OCI-LY7 (cell line): ENCODE results near the gene GMDS. TPM values are rescaled to one million over a fixed set of nuclear protein-coding genes. Genes with fewer than 3 reads are reported as not detected.

Source experiments
- BruUV-seq: library from RNA; stranded (reverse); fragments of 400-500 nt; replicated peaks from 2 replicates; lab custom pipeline; 2021; lab: Mats Ljungman, UMichigan
- CTCF ChIA-PET: fragments of 300-600 bp; sonication (Branson Sonifier 250); formaldehyde crosslinking; loops from one replicate; lab custom pipeline; 2022; ENCODE audit warnings: antibody characterized with exemption; ENCODE audit not compliant: unreplicated experiment; lab: Charles Lee
- POLR2A ChIA-PET: fragments of 300-600 bp; sonication (Branson Sonifier 250); formaldehyde crosslinking; loops from one replicate; lab custom pipeline; 2022; ENCODE audit warnings: antibody characterized with exemption; lab: Charles Lee
- DNase-seq: peaks from one replicate; pipeline ENCODE4 v3.0.0-alpha.2; 2015; ENCODE audit warnings: low spot score
- H2AFZ ChIP-seq: fragments of 200-600 bp; sonication (generic), shearing (Covaris generic); 2 replicates; pipeline ENCODE4 v1.6.1; 2014; ENCODE audit warnings: mild to moderate bottlenecking, antibody characterized with exemption, low read length, moderate library complexity
- H3K27ac ChIP-seq: fragments of 200-600 bp; sonication (generic); 2 replicates; pipeline ENCODE4 v1.5.1; 2014; ENCODE audit warnings: mixed run types, low read depth, mild to moderate bottlenecking, moderate library complexity, low read length, inconsistent platforms; ENCODE audit not compliant: poor library complexity, severe bottlenecking
- H3K36me3 ChIP-seq: fragments of 200-600 bp; sonication (generic); 2 replicates; pipeline ENCODE4 v1.6.1; 2014; ENCODE audit warnings: mild to moderate bottlenecking, antibody characterized with exemption, low read length, moderate library complexity, mixed read lengths; ENCODE audit not compliant: insufficient read depth
- H3K4me1 ChIP-seq: fragments of 200-600 bp; sonication (generic); 2 replicates; pipeline ENCODE4 v1.5.1; 2014; ENCODE audit warnings: mild to moderate bottlenecking, low read length; ENCODE audit not compliant: insufficient read depth, poor library complexity, severe bottlenecking
- H3K4me2 ChIP-seq: fragments of 200-600 bp; sonication (generic); 2 replicates; pipeline ENCODE4 v1.6.1; 2014; ENCODE audit warnings: mild to moderate bottlenecking, low read length
- H3K4me3 ChIP-seq: fragments of 200-600 bp; sonication (generic); 2 replicates; pipeline ENCODE4 v1.5.1; 2014; ENCODE audit warnings: mild to moderate bottlenecking, low read depth, low read length; ENCODE audit not compliant: poor library complexity, severe bottlenecking
- H3K79me2 ChIP-seq: fragments of 200-600 bp; sonication (generic); 2 replicates; pipeline ENCODE4 v1.6.1; 2016; ENCODE audit warnings: low read depth, mild to moderate bottlenecking, low read length, moderate library complexity, mixed read lengths; ENCODE audit not compliant: insufficient read depth
- H3K9me2 ChIP-seq: fragments of 200-600 bp; sonication (generic); 2 replicates; pipeline ENCODE4 v1.6.1; 2016; ENCODE audit warnings: mild to moderate bottlenecking, low read length, mixed read lengths; ENCODE audit not compliant: insufficient read depth
- H3K9me3 ChIP-seq: fragments of 200-600 bp; sonication (generic); 2 replicates; pipeline ENCODE4 v1.6.1; 2014; ENCODE audit warnings: mild to moderate bottlenecking, mixed run types, low read length, mixed read lengths
- H4K20me1 ChIP-seq: fragments of 200-600 bp; sonication (generic); 2 replicates; pipeline ENCODE4 v1.6.1; 2014; ENCODE audit warnings: mild to moderate bottlenecking, antibody characterized with exemption, low read length, moderate library complexity, mixed read lengths; ENCODE audit not compliant: insufficient read depth
- CTCF ChIP-seq: fragments of 200-600 bp; sonication (generic); conservative IDR thresholded peaks from 2 replicates; pipeline ENCODE4 v1.5.1; 2014; ENCODE audit warnings: mild to moderate bottlenecking, antibody characterized with exemption, low read length, moderate library complexity, mixed read lengths
- EZH2phosphoT487 ChIP-seq: fragments of 200-600 bp; sonication (generic); IDR thresholded peaks from 2 replicates; pipeline ENCODE4 v1.6.1; 2018; ENCODE audit warnings: low read depth, borderline replicate concordance, mild to moderate bottlenecking, mixed run types, antibody characterized with exemption, low read length, moderate library complexity, mixed read lengths
- intact Hi-C: fragments of 100-400 bp; cut with micrococcal nuclease; formaldehyde crosslinking; loops from one replicate; pipeline ENCODE4 v1.10.0; 2022; ENCODE audit not compliant: unreplicated experiment
- total RNA-seq, 2 experiments: library from RNA; depleted of rRNA in 1 of 2; stranded (reverse); fragments of >200 nt in 1 of 2; shearing (Covaris generic) in 1 of 2; gene quantifications; 2 replicates each; pipeline ENCODE4 v1.2.3, GENCODE V29; 2014 to 2022

The GMDS gene
- total RNA-seq, 2 experiments from 2014 or later: 9.9 to 26.8 TPM

- Histone ChIP-seq H2AFZ (no peak overlapping the region), H3K79me2 (no peaks in the 10 kb centered on the region), H3K4me1 (no peaks in the 10 kb centered on the region), H3K4me2 (no peak overlapping the region), H3K4me3 (no peak overlapping the region), H4K20me1 (no peaks in the 10 kb centered on the region), H3K9me2 (no peaks in the 10 kb centered on the region), H3K27ac (no peak overlapping the region), H3K9me3 (no peaks in the 10 kb centered on the region), H3K36me3 (no peaks in the 10 kb centered on the region)
- ChIA-PET CTCF (no interaction called here), POLR2A (no interaction called here)
- no TSS peak for BruUV-seq
- DNase-seq: no peak
- TF ChIP-seq CTCF: no peak
- TF ChIP-seq EZH2phosphoT487: no peak
- intact Hi-C loops: no loop called here
Measured at GRCh38 chr6:1584146-1584545, 661.3 kb downstream of the GMDS start.

- CTCF ChIA-PET: no interaction called here
- TF ChIP-seq EZH2phosphoT487 (no peak), CTCF (no peak)
- DNase-seq: no peak
- POLR2A ChIA-PET: no interaction called here
- Histone ChIP-seq H3K27ac (no peak overlapping the region), H3K4me2 (no peak overlapping the region), H3K9me2 (no peaks in the 10 kb centered on the region), H3K79me2 (no peaks in the 10 kb centered on the region), H2AFZ (no peak overlapping the region), H3K4me1 (no peaks in the 10 kb centered on the region), H3K36me3 (no peaks in the 10 kb centered on the region), H4K20me1 (no peaks in the 10 kb centered on the region), H3K4me3 (no peak overlapping the region), H3K9me3 (no peaks in the 10 kb centered on the region)
- no TSS peak for BruUV-seq
- intact Hi-C loops: no loop called here
Measured at GRCh38 chr6:1581120-1581991, 664.0 kb downstream of the GMDS start.

- POLR2A ChIA-PET: no interaction called here
Measured at GRCh38 chr6:1580585-1580984, 664.8 kb downstream of the GMDS start.

More at GRCh38 chr6:1580585-1580984, 664.8 kb downstream of the GMDS start:
- H3K36me3 ChIP-seq: no peaks in the 10 kb centered on the region
- CTCF ChIA-PET: no interaction called here
- H3K79me2 ChIP-seq: no peaks in the 10 kb centered on the region
- TF ChIP-seq CTCF (no peak), EZH2phosphoT487 (no peak)
- no peak for DNase-seq
- no peak overlapping the region for H3K27ac ChIP-seq
- no peak overlapping the region for H3K4me2 ChIP-seq
- H2AFZ ChIP-seq: no peak overlapping the region
- no peaks in the 10 kb centered on the region for H4K20me1 ChIP-seq
- no peak overlapping the region for H3K4me3 ChIP-seq
- H3K9me3 ChIP-seq: no peaks in the 10 kb centered on the region
- H3K9me2 ChIP-seq: no peaks in the 10 kb centered on the region
- no peaks in the 10 kb centered on the region for H3K4me1 ChIP-seq
- BruUV-seq: no TSS peak
- intact Hi-C loops: no loop called here
